ENCODE data around the gene ATP11A. TPM values are rescaled to one million over a fixed set of nuclear protein-coding genes. Genes with fewer than 3 reads are reported as not detected.
A peak's percentile ranks its signal among the peaks of the same experiment; 100 is the strongest.

The ATP11A gene
- total RNA-seq, 2 donors from 2014 or later = 10.9 to 89.3 TPM

GRCh38 chr13:112781287-112781686, 91.4 kb downstream of the ATP11A start:
- no peaks in the 10 kb centered on the region for H3K27me3 ChIP-seq (replicated peaks; ENCODE audit: insufficient read depth)
- WGBS = 97% methylated on average over 18 of the region's 18 CpGs
- DNase-seq (ENCODE audit: low spot score) = no peak
- TF ChIP-seq POLR2A (IDR thresholded peaks at IDR 0.05) (no peak), CTCF (IDR thresholded peaks at IDR 0.05) (no peak), POLR2AphosphoS5 (IDR thresholded peaks at IDR 0.05) (no peak)
- H3K4me3 ChIP-seq = no peak overlapping the region
- intact Hi-C loops (cut with DNase I) = loop anchor here (5.0 kb wide), 1 partner anchor 69 kb away; no protein-coding TSS in a partner anchor
- no peaks in the 10 kb centered on the region for H3K9me3 ChIP-seq
- H3K4me1 ChIP-seq (replicated peaks) = no peaks in the 10 kb centered on the region
- no peaks in the 10 kb centered on the region for H3K36me3 ChIP-seq
- no peak overlapping the region for H3K27ac ChIP-seq

- intact Hi-C loops (cut with DNase I) = loop anchor here (5.0 kb wide), 1 partner anchor 70 kb away; no protein-coding TSS in a partner anchor
- TF ChIP-seq CTCF (IDR thresholded peaks at IDR 0.05) (no peak), POLR2A (IDR thresholded peaks at IDR 0.05) (no peak), POLR2AphosphoS5 (IDR thresholded peaks at IDR 0.05) (no peak)
- Histone ChIP-seq H3K4me1 (replicated peaks) (no peaks in the 10 kb centered on the region), H3K9me3 (no peaks in the 10 kb centered on the region), H3K4me3 (no peak overlapping the region), H3K27ac (no peak overlapping the region), H3K36me3 (no peaks in the 10 kb centered on the region), H3K27me3 (replicated peaks; ENCODE audit: insufficient read depth) (no peaks in the 10 kb centered on the region)
- 69% methylated on average over 19 of the region's 19 CpGs for WGBS
- DNase-seq (ENCODE audit: low spot score) = no peak
These were observed 92.1 kb downstream of the ATP11A start for GRCh38 chr13:112781881-112782361.

GRCh38 chr13:112782429-112783010, 92.7 kb downstream of the ATP11A start:
- H3K9me3 ChIP-seq = no peaks in the 10 kb centered on the region
- no peaks in the 10 kb centered on the region for H3K27me3 ChIP-seq (replicated peaks; ENCODE audit: insufficient read depth)
- H3K27ac ChIP-seq = peak overlapping the region in 1 of 2 donors; percentile 32
- no peak for DNase-seq (ENCODE audit: low spot score)
- WGBS = 69% methylated on average over 10 of the region's 15 CpGs
- TF ChIP-seq POLR2A (IDR thresholded peaks at IDR 0.05) (no peak), CTCF (IDR thresholded peaks at IDR 0.05) (no peak), POLR2AphosphoS5 (IDR thresholded peaks at IDR 0.05) (no peak)
- H3K4me3 ChIP-seq = no peak overlapping the region
- H3K4me1 ChIP-seq (replicated peaks) = no peaks in the 10 kb centered on the region
- no peaks in the 10 kb centered on the region for H3K36me3 ChIP-seq
- intact Hi-C loops (cut with DNase I) = loop anchor here (5.0 kb wide), 1 partner anchor 70 kb away; no protein-coding TSS in a partner anchor

- no peak for DNase-seq (ENCODE audit: low spot score)
- Histone ChIP-seq H3K4me3 (no peak overlapping the region), H3K9me3 (no peaks in the 10 kb centered on the region), H3K27ac (peak overlapping the region; percentile 11 to 46), H3K4me1 (replicated peaks) (no peaks in the 10 kb centered on the region), H3K27me3 (replicated peaks; ENCODE audit: insufficient read depth) (no peaks in the 10 kb centered on the region), H3K36me3 (no peaks in the 10 kb centered on the region)
- TF ChIP-seq POLR2AphosphoS5 (IDR thresholded peaks at IDR 0.05) = no peak
- no peak for TF ChIP-seq POLR2A (IDR thresholded peaks at IDR 0.05)
- no peak for TF ChIP-seq CTCF (IDR thresholded peaks at IDR 0.05)
- WGBS = 69% methylated on average over 28 of the region's 28 CpGs
- intact Hi-C loops (cut with DNase I) = loop anchor here (5.0 kb wide), 1 partner anchor 71 kb away; no protein-coding TSS in a partner anchor
These were observed 93.5 kb downstream of the ATP11A start for GRCh38 chr13:112783135-112783977.
